GM18508 (cell line): Measurements from ENCODE around the gene COMP.

Source experiments
- ATAC-seq: cut with Tn5 transposase; IDR thresholded peaks from one replicate; pipeline ENCODE4 v1.9.1; 2021; ENCODE audit warnings: moderate number of reproducible peaks; ENCODE audit not compliant: insufficient read depth, unreplicated experiment

Gene COMP

DNA sequence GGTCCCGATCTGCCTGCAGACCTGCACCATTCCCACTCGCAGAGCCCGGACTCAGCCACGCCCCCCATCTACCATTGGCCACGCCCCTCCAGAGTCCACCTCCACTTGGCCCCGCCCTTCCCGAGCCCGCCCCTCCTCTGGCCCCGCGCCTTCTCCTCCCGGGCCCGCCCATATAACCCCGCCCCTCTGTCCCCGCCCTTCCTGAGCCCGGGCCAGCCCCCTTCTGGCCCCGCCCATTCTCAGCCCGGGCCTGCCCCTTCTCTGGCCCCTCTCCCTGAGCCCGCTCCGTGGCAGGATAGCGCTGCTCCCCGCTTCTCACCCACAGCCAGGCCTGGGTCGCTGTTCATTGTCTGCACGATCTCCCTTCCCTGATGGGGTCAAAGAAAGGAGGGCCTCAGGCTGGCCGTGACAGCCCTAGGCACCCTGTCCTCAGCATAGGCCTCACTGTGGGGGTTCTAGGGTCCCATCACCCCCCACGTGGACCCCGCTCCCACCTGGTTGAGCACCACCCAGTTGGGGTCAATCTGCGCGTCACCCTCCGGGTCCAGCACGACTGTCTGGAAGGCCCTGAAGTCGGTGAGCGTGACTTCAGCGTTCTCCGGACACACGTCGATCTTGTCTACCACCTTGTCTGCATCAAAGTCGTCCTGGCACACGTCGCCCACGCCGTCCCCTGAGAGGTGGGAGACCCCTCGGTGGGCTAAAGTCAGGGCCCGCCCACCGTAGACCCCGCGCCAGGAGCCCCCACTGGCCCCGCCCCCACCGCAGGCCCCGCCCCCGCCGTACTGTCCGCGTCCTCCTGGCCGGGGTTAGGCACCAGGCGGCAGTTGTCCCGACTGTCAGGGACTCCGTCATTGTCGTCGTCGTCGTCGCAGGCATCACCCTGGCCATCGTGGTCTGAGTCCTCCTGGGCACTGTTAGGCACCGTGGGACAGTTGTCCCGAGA, 5.7 kb downstream of the COMP start:
- no peak for ATAC-seq

DNA sequence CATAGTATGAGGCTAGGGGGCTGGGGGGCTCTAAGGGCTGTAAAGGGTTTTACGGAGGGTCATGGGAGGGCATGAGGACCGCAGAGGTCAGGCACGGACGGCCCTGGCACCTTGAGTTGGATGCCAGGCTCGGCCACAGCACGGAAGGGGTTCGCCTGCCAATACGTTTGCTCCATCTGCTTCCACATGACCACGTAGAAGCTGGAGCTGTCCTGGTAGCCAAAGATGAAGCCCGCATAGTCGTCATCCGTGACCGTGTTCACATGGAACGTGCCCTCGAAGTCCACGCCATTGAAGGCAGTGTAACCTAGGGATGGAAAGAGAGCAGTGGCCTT, 6.4 kb downstream of the COMP start:
- no peak for ATAC-seq

DNA sequence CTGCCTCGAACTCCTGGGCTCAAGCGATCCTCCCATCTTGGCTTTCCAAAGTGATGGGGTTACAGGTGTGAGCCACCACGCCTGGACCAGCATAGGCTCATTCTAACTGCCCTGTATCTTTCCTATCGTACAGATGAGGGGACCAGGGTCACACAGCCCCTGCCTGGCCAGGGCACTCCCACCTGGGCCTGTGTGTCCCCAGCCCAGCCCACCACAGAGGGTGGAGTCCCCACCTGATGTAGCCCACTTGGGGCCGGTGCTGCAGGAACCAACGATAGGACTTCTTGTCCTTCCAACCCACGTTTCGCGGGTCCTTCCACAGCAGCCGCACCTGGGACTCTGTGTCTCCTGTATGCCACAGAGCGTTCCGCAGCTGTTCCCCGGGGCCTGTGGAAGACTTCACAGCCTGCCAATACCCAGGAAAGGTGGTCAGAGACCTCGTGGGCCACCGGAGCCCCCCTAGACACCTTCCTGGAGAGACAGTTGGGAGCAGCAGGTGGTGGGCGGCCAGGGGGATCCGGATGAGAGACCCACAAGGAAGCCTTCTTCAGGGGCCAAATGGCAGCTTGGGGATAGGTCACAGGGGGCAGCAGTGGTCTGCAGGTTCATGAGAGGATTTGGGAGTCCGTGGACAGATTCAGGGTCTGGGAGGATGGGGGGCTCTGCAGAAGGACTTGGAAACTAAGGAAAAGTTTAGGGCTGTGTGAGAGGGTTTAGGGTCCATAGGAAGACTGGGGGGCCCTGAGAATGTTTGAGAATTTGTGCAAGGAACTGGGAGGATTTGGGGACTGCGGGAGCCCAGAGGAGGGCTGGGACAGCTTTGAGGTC, 6.9 kb downstream of the COMP start:
- no peak for ATAC-seq

DNA sequence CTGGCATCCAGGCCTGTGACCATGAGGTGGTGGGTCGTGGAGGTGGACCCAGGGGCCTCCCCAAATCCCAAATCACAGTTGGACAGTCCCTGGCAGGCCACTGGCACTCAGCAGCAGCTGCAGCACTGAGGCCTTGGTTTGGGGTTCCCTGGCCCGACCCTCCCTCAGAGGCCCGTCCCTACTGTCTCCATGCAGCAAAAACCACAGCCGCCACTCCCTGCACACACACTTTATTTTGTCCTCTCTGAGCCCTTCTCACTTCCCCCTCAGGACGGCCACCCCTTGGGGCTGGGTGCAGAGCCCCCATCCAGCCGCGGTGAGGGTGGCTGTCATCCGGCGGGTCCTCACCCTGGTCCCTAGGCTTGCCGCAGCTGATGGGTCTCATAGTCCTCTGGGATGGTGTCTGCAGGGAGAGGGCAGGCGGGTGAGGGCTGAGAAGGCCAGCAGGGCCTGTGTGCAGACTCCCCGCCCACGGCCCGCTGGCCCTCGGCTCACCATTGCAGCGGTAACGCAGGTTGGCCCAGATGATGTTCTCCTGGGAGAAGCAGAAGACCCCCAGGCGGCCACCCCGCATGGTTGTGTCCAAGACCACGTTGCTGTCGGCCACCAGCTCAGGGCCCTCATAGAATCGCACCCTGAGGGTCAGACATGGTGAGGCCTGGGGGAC, 8.4 kb downstream of the COMP start:
- ATAC-seq: no peak

DNA sequence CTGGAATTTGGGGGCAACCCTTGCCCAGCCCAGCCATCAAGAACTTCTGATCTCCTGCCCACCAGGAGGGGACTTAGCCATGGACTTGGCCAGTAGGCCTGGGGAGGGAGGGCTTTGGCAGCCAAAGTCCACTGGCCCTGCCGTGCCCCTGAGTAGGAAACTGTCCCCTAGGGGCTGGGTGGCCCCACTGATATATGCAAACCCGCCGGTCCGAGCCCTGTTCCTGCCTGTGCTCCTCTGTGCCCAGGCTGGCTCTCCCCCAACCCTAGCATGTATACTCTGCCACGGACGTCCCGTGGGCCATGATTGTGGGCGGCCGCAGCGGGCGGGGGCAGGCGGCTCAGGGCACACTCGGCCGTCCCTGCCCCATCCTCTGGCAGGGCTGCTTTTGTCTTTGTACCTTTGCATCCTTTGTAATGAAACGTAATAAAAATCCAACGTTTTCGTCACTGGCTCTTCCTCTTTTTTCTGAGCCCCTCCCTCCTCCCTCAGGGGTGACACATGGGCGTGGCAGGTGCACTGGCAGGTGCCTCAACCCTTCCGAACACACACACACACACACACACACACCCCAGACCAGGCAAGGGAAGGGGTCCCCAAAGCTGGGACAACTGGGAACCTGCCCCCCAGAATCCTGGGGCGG, 9.1 kb downstream of the COMP start:
- ATAC-seq: no peak

DNA sequence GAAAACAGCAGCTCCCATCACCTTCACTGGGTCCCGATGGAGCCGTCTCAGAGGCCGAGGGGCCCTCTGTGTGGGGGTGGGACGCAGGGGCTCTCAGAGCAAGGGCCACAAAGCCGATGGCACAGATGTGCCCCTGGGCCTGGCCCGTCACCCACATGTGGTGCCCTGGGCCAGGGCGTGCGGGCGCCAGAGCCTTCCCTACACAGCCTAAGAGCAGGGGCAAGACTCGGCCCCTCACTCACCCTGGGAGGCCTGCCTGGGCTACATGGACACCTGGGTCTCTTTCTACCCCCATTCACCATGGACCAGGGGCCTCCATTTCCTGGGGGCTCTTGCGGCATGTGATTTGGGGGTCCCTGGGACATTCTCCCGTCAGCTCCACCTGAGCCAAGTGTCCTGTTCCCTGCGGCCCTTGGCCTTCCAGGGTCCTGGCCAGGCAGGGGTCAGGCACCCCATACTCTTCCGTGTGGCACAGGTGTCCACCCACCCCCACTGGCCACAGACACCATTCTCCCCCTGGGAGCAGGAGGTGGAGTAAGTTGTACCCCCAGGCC, 10.0 kb downstream of the COMP start:
- ATAC-seq: no peak

DNA sequence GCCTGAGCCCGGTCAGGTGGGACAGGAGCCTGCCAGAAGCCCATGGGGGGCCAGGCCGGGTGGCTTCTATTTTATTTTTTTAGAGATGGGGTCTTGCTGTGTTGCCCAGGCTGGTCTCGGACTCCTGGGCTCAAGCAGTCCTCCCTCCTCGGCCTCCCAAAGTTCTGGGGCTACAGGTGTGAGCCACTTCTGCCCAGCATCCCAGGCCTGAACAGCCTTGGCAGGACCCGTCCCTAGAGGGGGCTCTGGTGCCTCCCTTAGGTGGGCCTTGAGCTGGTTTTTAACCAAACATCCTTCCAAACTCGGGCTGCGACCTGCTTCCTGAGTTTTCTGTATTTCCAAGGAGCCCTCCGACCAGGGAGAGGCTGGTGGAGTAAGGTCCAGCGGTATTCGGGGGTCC, 10.5 kb downstream of the COMP start:
- ATAC-seq: no peak

DNA sequence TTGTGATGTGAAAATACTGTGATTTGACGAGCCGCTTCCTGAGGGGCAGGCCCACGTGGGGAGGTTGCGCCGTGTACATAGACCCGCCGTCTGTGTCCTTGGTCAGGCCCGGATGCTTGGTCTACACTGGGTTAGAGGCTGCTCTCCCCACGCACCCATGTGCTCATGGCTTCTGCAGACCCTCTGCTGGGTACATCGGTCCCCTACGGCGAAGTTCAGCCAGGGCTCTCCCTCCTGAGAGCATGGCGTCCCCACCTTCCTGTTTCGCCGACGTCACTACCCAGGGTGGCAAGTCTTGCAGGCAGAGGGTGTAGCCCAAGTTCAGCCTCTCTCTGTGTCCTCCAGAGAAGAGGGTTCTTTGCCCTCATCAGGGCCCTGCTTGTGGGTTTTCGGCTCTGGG, 11.0 kb downstream of the COMP start:
- ATAC-seq: no peak

DNA sequence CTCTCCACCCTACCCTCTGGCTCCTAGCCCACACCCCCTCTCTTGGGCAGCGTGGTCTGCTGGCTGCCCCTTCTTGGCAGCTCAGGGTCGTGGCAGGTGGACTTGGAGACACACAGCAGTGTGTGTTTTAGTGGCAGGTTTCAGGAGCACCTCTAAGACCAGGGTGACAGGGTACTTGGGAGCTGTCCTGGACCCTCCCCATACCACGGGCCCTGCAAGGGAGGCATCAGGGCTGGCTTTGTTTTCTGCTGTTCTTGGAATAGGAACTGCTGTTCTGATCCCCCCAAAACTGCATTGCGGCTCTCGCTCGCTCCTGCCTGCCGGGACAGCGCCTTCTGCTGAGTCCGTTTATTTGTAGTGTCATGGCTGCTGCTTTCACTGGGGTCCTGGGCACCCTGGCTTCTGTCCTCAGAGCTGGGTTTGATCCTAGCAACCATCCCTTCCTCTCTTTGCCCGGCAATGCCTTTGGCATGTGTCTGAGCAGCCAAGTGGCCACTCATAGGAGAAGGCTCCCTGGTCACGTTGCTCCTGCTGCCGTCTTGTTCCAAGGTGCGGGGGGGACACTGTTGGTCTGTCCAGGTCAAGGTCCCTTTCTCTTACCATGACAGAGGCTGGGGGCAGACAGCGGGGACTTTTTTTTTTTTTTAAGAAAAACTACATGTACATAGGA, 12.1 kb downstream of the COMP start:
- ATAC-seq: no peak

DNA sequence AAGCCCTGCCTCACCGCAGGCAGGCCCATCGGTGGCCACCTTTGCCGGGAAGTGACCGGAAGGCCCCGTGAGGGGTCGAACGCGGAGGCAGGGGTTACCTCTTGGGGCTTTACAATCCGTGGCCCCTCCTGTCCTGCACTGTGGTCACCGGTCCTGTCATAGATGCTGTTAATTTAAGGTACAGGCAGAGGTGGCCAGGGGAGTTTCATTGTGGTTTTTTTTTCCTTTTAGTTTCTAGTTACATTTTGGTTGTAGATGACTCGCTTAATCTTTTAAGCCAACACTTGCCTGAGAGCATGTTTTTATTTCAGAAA, 13.1 kb downstream of the COMP start:
- no peak for ATAC-seq

DNA sequence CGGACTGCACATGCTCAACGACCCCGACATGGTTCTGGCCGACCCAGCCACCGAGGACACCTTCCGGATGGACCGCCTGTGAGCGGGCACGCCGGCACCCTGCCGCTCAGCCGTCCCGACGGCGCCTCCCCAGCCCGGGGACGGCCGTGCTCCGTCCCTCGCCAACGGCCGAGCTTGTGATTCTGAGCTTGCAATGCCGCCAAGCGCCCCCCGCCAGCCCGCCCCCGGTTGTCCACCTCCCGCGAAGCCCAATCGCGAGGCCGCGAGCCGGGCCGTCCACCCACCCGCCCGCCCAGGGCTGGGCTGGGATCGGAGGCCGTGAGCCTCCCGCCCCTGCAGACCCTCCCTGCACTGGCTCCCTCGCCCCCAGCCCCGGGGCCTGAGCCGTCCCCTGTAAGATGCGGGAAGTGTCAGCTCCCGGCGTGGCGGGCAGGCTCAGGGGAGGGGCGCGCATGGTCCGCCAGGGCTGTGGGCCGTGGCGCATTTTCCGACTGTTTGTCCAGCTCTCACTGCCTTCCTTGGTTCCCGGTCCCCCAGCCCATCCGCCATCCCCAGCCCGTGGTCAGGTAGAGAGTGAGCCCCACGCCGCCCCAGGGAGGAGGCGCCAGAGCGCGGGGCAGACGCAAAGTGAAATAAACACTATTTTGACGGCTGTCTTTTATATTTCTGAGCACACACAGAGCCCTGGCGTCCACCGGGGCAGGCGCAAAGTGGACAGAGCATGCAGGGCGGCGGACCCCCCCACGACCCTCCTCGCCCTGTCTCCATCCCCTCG, 13.6 kb downstream of the COMP start:
- ATAC-seq: no peak

DNA sequence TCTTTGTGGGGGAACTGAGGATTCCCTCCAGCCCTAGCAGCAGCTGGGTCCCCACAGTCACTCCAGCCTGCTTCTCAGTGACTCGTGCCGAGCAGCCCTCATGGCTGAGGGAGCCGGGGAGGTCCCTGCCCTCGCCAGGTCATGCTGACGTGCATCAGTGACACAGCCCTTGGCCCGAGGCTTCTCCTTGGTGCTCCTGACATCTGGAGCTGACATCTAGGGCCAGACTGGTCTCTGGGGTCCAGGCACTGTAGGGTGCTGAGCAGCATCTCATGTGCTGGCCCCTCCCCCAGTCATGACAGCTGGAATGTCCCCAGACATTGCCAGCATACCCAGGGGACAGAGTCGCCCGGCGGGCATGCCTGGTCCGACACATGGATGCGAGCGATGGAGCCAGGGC, 14.4 kb downstream of the COMP start:
- no peak for ATAC-seq

DNA sequence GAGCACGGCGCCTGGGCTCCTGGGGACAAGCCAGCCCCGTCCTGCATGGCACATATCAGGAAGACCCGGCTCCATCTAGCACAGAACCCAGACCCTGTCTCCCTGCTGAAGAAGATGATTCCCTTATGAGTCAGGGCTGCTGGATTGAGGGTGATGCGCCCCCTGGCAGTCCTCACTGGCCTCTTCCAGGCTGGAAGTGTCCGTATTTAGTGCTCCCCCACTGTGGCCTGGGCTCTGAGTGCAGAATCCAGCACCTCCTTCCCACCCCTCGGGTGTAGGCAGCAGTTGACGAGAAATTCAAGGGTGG, 14.9 kb downstream of the COMP start:
- no peak for ATAC-seq

DNA sequence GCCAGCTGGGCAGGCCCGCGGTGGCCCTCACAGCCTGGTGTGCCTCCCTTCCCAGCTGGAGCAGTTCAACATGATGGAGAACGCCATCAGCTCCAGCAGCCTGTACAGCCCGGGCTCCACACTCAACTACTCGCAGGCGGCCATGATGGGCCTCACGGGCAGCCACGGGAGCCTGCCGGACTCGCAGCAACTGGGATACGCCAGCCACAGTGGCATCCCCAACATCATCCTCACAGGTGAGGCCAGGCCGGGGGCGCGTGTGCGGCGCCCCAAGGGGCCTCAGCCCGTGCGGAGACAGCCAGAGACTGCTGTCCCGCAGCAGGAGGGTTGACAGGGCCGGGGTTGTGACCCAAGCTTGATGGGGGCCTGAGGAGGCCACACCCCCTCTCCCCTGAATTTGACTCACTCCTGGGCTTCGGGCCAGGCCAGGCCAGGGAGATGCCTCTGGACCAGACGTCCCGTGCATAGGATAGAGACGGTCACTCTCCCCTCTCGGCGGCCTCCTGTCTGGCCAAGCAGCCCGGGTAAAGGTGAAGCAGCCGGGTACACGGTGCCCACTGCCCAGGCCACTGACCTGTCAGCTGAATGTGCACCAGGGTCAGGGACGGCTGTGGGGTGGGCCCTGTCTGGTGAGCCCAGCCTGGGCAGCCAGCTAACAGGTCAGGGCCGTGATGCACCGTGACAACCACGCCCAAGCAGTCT, 15.4 kb downstream of the COMP start:
- ATAC-seq: no peak

DNA sequence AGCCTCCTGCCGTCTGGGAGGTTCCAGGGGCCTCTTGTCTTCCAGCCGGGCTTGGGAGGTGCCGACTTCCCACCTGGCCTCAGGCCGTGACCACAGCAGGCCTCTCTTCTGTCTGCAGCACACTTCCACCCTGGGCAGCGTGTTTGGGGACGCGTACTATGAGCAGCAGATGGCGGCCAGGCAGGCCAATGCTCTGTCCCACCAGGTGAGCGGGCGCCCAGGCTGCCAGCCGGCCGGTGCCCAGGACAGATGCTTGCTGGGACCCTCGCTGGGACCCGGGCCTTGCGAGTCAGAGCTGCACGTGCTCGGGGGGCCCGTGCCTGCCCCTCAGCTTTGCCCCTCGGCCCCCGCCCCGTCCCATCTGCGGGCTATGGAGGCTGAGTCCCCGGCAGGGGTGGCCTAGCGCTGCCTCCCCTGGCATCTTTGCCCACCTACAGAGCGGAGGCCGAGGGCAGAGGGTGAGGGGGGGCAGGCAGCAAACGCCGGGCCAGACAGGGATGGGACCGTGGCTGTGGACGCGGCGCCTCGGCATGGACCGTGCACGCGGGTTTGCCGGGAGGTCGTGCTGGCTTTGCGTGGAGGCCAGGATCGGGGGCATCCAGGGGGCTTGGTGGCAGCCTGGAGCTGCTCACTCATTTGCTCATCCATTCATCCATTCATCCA, 16.2 kb downstream of the COMP start:
- no peak for ATAC-seq

DNA sequence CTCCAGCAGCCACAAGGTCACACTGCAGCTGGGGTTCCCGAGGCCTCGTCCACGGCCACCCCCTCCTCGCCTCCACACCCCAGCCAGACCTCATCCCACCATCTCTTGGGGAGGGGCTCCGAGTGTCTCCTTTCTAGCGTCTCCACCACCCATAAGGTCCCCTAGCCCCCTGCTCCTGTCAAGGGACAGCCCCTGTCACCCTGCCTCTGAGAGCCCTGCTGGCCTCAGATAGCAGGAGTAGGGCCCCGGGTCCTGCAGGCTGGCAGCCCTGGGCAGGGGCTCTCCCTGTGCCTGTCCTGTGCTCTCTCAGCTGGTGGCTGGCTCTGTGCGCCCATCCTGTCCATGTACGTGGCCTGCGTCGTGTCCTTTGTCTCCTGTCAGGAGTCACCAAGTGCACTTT, 17.0 kb downstream of the COMP start:
- ATAC-seq: no peak

DNA sequence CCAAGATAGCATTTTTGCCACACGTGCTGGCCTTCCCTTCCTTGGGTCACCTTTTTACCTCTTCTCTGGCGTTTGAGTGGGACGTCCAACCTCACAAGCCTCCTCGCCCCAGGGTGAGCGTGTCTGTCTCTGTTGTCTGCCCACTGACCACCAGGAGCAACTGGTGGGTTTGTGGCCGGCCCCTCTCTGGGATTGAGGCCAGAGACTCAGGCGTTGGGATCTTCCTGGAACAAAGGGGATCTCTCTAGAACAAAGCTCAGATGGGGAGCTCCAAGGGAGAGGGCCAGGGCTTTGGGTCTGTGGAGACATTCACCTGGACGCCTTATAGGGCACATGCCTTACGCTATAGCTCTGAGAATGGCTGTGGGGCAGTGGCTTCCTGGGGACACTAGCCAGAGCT, 17.4 kb downstream of the COMP start:
- ATAC-seq: no peak
